NT2/D1 (cell line): ENCODE measurements around the gene MCF2L.

Source experiments
- SUZ12 ChIP-seq: IDR thresholded peaks from 2 replicates; pipeline ENCODE4 v1.6.1; 2011; ENCODE audit not compliant: insufficient read length, insufficient read depth; ENCODE audit errors: extremely low read depth
- YY1 ChIP-seq: IDR thresholded peaks from 2 replicates; pipeline ENCODE4 v1.6.1; 2011; ENCODE audit not compliant: insufficient read length, insufficient read depth
- ZNF274 ChIP-seq: IDR thresholded peaks from 2 replicates; pipeline ENCODE4 v1.6.1; 2011; ENCODE audit warnings: mild to moderate bottlenecking, low read depth, low read length

DNA sequence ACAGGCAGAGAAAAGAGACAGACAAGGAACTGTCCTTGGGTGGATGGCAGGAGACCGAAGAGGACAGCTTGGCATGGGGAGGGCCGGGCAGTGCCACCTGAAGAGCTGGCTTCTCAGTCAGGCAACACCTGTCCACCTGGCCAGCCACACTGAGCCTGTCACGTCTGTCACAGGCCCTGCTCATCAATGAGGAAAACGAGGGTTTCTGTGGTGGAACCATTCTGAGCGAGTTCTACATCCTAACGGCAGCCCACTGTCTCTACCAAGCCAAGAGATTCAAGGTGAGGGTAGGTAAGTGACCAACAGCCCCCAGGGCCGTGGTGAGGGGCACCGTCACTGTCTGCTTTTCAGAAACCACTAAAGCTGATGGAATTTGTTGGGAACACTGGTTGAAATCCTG is 178.2 kb downstream of the MCF2L start:
- TF ChIP-seq YY1 = no peak
- no peak for TF ChIP-seq ZNF274
- no peak for TF ChIP-seq SUZ12
